ENCODE data around the gene ITGA11. TPM values are rescaled to one million over a fixed set of nuclear protein-coding genes. Genes with fewer than 3 reads are reported as not detected.

ITGA11 gene
- total RNA-seq, 1 donor from 2014 or later, result 193 TPM

GRCh38 chr15:68303134-68303533 lies 128.8 kb downstream of the ITGA11 start:
- H4K20me1 ChIP-seq (ENCODE audit: insufficient read depth, low read length), result peaks cover 13% of the 10 kb centered on the region
- TF ChIP-seq CTCF (IDR thresholded peaks at IDR 0.05; ENCODE audit: insufficient read depth, low read depth, low read length) (no peak), EZH2 (IDR thresholded peaks at IDR 0.05; ENCODE audit: insufficient read depth, low read length) (no peak)
- no peak overlapping the region for H3K27ac ChIP-seq (ENCODE audit: low read depth, low read length)
- H3K27ac Mint-ChIP-seq (ENCODE audit: unreplicated experiment), result no peak overlapping the region
- H3K9me3 ChIP-seq (ENCODE audit: insufficient read depth, low read depth, low read length), result no peaks in the 10 kb centered on the region
- H3K79me2 ChIP-seq (ENCODE audit: insufficient read depth, low read length), result no peaks in the 10 kb centered on the region
- H3K36me3 Mint-ChIP-seq (ENCODE audit: low read depth, unreplicated experiment), result peaks cover 29% of the 10 kb centered on the region
- no peak overlapping the region for H3K4me2 ChIP-seq (ENCODE audit: low read length)
- H3K4me1 ChIP-seq (ENCODE audit: insufficient read depth, low read length), result peaks cover 6% of the 10 kb centered on the region
- no peak overlapping the region for H3K4me3 ChIP-seq (ENCODE audit: insufficient read depth, low read depth, low read length)
- peaks cover 24% of the 10 kb centered on the region for H3K4me1 Mint-ChIP-seq (ENCODE audit: low read depth, unreplicated experiment)
- peaks cover 20% of the 10 kb centered on the region for H3K36me3 ChIP-seq (ENCODE audit: insufficient read depth, low read length)
- H2AFZ ChIP-seq (ENCODE audit: low read depth, low read length), result no peak overlapping the region
- DNase-seq (ENCODE audit: low read depth), result no peak
- no peak for FAIRE-seq
- H3K27me3 Mint-ChIP-seq (ENCODE audit: low read depth, unreplicated experiment), result no peaks in the 10 kb centered on the region
- H3K4me3 Mint-ChIP-seq (ENCODE audit: unreplicated experiment), result no peak overlapping the region
- no peaks in the 10 kb centered on the region for H3K9me3 Mint-ChIP-seq (ENCODE audit: unreplicated experiment)
- H3K9ac ChIP-seq (ENCODE audit: low read length), result no peak overlapping the region
- no peaks in the 10 kb centered on the region for H3K27me3 ChIP-seq (ENCODE audit: insufficient read depth, low read length)

GRCh38 chr15:68302729-68303128 lies 129.2 kb downstream of the ITGA11 start:
- Histone ChIP-seq H2AFZ (ENCODE audit: low read depth, low read length) (no peak overlapping the region), H3K4me1 (ENCODE audit: insufficient read depth, low read length) (peaks cover 6% of the 10 kb centered on the region), H3K9me3 (ENCODE audit: insufficient read depth, low read depth, low read length) (no peaks in the 10 kb centered on the region), H4K20me1 (ENCODE audit: insufficient read depth, low read length) (peaks cover 13% of the 10 kb centered on the region), H3K79me2 (ENCODE audit: insufficient read depth, low read length) (no peaks in the 10 kb centered on the region), H3K27ac (ENCODE audit: low read depth, low read length) (no peak overlapping the region), H3K4me3 (ENCODE audit: insufficient read depth, low read depth, low read length) (no peak overlapping the region), H3K27me3 (ENCODE audit: insufficient read depth, low read length) (no peaks in the 10 kb centered on the region), H3K36me3 (ENCODE audit: insufficient read depth, low read length) (peaks cover 16% of the 10 kb centered on the region), H3K9ac (ENCODE audit: low read length) (no peak overlapping the region), H3K4me2 (ENCODE audit: low read length) (no peak overlapping the region)
- FAIRE-seq, result no peak
- DNase-seq (ENCODE audit: low read depth), result no peak
- H3K4me1 Mint-ChIP-seq (ENCODE audit: low read depth, unreplicated experiment), result peaks cover 23% of the 10 kb centered on the region
- no peaks in the 10 kb centered on the region for H3K27me3 Mint-ChIP-seq (ENCODE audit: low read depth, unreplicated experiment)
- no peaks in the 10 kb centered on the region for H3K9me3 Mint-ChIP-seq (ENCODE audit: unreplicated experiment)
- peaks cover 26% of the 10 kb centered on the region for H3K36me3 Mint-ChIP-seq (ENCODE audit: low read depth, unreplicated experiment)
- TF ChIP-seq EZH2 (IDR thresholded peaks at IDR 0.05; ENCODE audit: insufficient read depth, low read length) (no peak), CTCF (IDR thresholded peaks at IDR 0.05; ENCODE audit: insufficient read depth, low read depth, low read length) (no peak)
- H3K4me3 Mint-ChIP-seq (ENCODE audit: unreplicated experiment), result no peak overlapping the region
- no peak overlapping the region for H3K27ac Mint-ChIP-seq (ENCODE audit: unreplicated experiment)

GRCh38 chr15:68301301-68301700 lies 130.7 kb downstream of the ITGA11 start:
- Histone ChIP-seq H4K20me1 (ENCODE audit: insufficient read depth, low read length) (peaks cover 13% of the 10 kb centered on the region), H3K9ac (ENCODE audit: low read length) (no peak overlapping the region), H3K79me2 (ENCODE audit: insufficient read depth, low read length) (peaks cover 3% of the 10 kb centered on the region), H3K27ac (ENCODE audit: low read depth, low read length) (no peak overlapping the region), H2AFZ (ENCODE audit: low read depth, low read length) (no peak overlapping the region), H3K36me3 (ENCODE audit: insufficient read depth, low read length) (peaks cover 11% of the 10 kb centered on the region), H3K4me3 (ENCODE audit: insufficient read depth, low read depth, low read length) (no peak overlapping the region), H3K4me2 (ENCODE audit: low read length) (no peak overlapping the region), H3K4me1 (ENCODE audit: insufficient read depth, low read length) (peaks cover 3% of the 10 kb centered on the region), H3K9me3 (ENCODE audit: insufficient read depth, low read depth, low read length) (no peaks in the 10 kb centered on the region), H3K27me3 (ENCODE audit: insufficient read depth, low read length) (no peaks in the 10 kb centered on the region)
- Mint-ChIP-seq H3K4me1 (ENCODE audit: low read depth, unreplicated experiment) (peaks cover 19% of the 10 kb centered on the region), H3K27me3 (ENCODE audit: low read depth, unreplicated experiment) (no peaks in the 10 kb centered on the region), H3K9me3 (ENCODE audit: unreplicated experiment) (no peaks in the 10 kb centered on the region), H3K27ac (ENCODE audit: unreplicated experiment) (no peak overlapping the region), H3K4me3 (ENCODE audit: unreplicated experiment) (no peak overlapping the region), H3K36me3 (ENCODE audit: low read depth, unreplicated experiment) (peaks cover 17% of the 10 kb centered on the region)
- FAIRE-seq (no peak), DNase-seq (ENCODE audit: low read depth) (no peak)
- TF ChIP-seq CTCF (IDR thresholded peaks at IDR 0.05; ENCODE audit: insufficient read depth, low read depth, low read length) (no peak), EZH2 (IDR thresholded peaks at IDR 0.05; ENCODE audit: insufficient read depth, low read length) (no peak)
